ENCODE results near the gene JDP2.

JDP2 gene

DNA sequence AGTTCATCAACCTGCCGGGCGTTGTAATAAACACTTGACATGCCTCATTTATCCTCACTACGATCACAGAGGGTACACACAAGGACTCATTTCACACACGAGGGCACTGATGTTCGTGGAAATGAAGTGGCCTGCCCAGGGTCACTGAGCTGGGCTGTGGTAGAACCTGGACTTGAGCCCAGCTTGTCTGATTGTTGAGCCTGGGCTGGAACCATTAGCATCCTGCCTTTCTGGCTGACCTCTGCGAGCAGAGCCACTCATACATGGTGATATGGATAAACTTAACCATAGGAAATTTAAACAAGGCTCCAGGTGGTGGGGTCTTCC lies 16.6 kb upstream of the JDP2 start:
- DNase-seq: no peak

GRCh38 chr14:75413013-75413412 lies 14.8 kb upstream of the JDP2 start:
- no peak for DNase-seq

- DNase-seq: peak; percentile 55
Measured at GRCh38 chr14:75417674-75418073, 10.1 kb upstream of the JDP2 start.

GRCh38 chr14:75418850-75419768 lies 8.7 kb upstream of the JDP2 start:
- DNase-seq: no peak

DNA sequence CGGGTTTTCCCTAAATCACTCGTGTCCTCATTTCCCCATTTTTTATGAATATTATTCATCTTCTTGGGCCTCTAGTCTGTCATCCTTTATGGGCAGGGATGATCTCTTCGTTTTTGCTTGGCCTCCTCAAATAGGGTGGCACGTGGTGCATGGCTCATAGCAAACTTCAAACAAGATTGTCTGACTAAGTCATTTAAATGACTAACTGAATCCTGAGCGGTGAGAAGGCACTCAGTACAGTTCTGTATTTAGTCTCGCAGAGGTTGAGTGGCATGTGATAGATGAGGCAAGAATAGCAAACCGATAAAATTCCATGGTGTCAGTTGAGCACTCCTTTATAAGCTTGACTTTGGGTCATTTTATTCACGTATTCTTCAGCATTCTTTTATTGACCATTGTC lies 5.7 kb upstream of the JDP2 start:
- DNase-seq: peak; percentile 95

DNA sequence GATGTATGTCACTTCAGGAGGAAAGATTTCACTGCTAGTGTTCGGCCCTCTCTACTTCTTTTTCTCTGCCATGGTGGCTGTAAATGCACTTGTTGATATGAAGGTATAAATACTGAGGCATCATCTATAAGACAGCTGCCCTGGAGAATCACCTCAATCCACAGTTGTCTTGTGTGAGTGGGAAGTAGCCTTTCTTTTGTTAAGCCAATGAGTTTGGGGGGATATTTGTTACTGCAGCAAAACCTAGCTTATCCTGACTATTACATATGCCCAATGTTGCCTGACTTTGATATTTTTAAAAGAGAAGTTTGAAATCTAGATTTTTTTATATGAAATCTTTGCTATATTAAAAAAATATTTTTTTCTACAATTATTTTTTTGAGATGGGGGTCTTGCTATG lies 3.3 kb upstream of the JDP2 start:
- no peak for DNase-seq

GRCh38 chr14:75425446-75425845 lies 2.4 kb upstream of the JDP2 start:
- DNase-seq: no peak

- DNase-seq: no peak
Measured at GRCh38 chr14:75426332-75427125, 1.3 kb upstream of the JDP2 start.

GRCh38 chr14:75427126-75427481 lies 718 bp upstream of the JDP2 start:
- no peak for DNase-seq

- DNase-seq: peak; percentile 41
Measured at GRCh38 chr14:75428230-75429104, 645 bp downstream of the JDP2 start.

- DNase-seq: no peak
Measured at GRCh38 chr14:75429562-75429961, 1.7 kb downstream of the JDP2 start.

DNA sequence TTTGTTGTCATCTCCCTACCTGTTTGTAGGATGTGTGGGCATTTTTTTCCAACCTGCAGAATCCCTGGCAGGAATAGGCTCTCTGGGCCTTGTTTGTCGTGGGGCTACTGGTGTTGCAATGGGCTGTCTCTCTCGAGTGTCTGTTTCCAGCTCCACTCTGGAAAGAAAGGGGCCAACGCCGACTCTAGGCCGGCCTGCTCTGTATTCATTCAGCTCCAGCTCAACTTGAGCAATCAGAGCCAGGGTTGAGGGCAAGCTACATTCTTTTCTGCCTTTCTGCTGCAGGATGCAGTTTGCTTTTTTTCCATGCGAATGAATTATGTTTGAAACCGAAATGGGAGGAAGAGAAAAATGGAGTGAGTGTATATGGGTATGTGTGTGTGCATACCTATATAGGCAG lies 2.3 kb downstream of the JDP2 start:
- peak; percentile 7 for DNase-seq

GRCh38 chr14:75430526-75430925 lies 2.7 kb downstream of the JDP2 start:
- DNase-seq: peak; percentile 30

DNA sequence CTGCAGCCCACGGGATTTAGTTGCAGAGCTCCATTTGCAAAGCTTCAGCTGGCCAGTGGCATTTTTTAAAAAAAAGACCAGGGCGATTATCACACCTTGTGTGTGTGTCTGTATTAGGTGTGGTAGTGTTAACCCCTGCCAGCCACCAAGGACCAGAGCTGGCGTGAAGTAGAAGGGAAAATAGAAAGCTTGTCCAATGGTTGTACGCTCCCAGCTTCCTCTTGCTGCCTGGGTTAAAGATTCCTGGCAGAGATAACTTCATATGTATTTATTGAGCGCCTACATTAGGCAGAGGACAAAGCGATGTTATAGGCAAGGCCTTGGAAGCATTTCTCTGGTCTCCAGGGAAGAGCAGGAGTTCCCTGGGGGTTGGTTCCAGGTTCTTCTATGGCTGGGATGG lies 3.2 kb downstream of the JDP2 start:
- DNase-seq: no peak

- no peak for DNase-seq
Measured at GRCh38 chr14:75431827-75432226, 4.0 kb downstream of the JDP2 start.

DNA sequence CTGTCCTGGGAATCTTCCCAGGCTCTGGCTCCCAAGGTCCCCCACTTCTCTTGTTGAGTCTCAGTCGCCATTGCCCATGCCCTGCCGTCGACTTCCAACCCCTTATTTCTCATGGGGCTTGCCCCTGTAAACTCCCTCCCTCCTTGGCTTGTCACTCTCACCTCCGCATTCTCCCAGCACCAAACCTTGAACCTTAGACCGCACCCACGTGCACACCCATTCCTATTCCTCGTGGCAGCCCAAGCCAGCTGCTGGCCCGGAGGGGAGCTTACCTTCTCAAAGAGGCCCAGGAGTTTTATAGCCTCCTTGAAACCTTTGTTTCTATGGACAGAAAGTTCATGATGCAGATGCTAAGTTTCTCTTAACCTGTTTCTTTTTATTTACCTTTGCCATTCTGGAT lies 4.6 kb downstream of the JDP2 start:
- DNase-seq: no peak

- DNase-seq: no peak
Measured at GRCh38 chr14:75433631-75434071, 5.8 kb downstream of the JDP2 start.

DNA sequence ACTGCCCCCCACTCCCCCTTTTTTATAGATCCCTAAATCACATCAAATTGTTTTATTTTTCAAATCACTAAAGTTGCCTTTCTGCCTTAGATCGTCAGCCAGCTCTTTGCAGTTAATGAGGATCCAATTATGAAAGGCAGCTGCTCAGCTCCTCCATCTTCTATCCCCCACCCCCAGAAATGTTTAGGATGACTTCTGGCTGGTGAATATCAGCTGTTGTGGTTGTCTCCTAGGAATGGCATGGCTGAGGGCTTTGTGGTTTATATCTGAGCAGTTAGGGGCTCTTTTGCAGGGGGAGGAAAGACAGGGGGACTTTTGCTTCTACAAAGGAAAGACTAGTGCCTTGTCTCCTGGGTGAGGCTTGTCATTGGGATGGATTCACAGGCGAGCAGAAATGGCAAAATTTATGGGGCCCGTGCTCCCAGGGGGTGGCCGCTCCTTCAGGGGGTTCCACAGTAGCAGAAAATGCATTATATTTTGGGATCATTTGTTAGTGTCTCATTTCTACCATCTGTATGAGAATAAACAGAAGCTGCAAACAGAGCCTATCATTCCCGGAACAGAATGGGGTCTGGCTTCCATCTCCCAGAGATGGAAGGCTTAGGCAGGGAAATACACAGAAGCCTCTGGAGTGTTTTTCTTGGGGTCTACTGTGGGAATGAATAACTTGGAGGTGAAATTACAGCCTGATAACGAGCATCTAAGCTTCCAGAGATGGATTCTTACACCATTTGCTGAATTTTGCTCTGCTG lies 6.5 kb downstream of the JDP2 start:
- no peak for DNase-seq

- DNase-seq: no peak
Measured at GRCh38 chr14:75434890-75435248, 7.0 kb downstream of the JDP2 start.

- DNase-seq: no peak
Measured at GRCh38 chr14:75435473-75435872, 7.7 kb downstream of the JDP2 start.

DNA sequence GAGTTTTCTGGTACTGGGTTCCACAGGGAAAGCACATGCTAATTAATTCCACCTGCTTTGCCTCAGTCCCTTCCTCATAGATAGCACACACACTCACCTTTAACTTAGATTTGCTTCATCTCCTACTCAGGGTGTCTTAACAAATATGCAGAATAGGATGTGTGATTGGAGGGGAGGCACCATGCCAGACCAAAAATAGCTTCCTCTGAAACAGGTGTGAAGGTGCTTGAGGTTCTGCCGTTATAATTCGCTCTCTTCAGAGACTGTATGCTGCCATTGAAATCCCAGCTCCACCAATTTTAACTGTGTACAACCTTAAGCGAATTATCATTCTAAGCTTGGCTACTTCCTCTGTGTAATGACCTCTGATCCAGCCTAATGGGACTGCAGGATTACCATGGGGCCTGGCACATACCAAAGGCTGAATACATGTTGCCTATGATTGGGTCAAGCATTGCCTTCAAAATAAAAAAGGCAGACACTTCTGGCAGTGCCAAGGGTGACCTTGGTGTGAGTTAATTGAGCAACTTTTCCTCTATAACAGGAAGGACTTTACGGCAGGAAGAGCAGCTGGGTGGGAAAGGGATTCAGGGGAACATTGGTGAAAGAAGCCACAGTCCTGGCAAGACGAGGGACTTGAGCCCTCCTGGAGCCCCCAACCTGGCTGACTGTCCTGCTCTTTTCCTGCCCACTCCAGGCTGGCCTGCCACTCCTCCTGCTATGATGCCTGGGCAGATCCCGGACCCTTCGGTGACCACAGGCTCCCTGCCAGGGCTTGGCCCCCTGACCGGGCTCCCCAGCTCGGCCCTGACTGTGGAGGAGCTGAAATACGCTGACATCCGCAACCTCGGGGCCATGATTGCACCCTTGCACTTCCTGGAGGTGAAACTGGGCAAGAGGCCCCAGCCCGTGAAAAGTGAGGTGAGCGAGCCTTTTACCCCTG lies 9.7 kb downstream of the JDP2 start:
- DNase-seq: no peak
